ENCODE measurements around the gene CD8A. TPM values are rescaled to one million over a fixed set of nuclear protein-coding genes. Genes with fewer than 3 reads are reported as not detected.

Gene CD8A
- total RNA-seq, 1 donor from 2014 or later: 2.8 TPM

- Mint-ChIP-seq H3K4me1 (ENCODE audit: low read depth) (peaks cover 23% of the 10 kb centered on the region), H3K4me3 (ENCODE audit: low read depth) (no peak overlapping the region), H3K36me3 (ENCODE audit: low read depth) (no peaks in the 10 kb centered on the region), H3K27ac (no peak overlapping the region), H3K9me3 (no peaks in the 10 kb centered on the region), H3K27me3 (ENCODE audit: low read depth) (peaks cover 43% of the 10 kb centered on the region)
- intact Hi-C loops (cut with micrococcal nuclease): no loop called here
- DNase-seq (ENCODE audit: low spot score): no peak
Observed at GRCh38 chr2:86806059-86806857, 15.5 kb upstream of the CD8A start.

- Mint-ChIP-seq H3K27me3 (ENCODE audit: low read depth) (peaks cover 12% of the 10 kb centered on the region), H3K9me3 (peaks cover 14% of the 10 kb centered on the region), H3K4me1 (ENCODE audit: low read depth) (peaks cover 3% of the 10 kb centered on the region), H3K36me3 (ENCODE audit: low read depth) (peaks cover 14% of the 10 kb centered on the region), H3K4me3 (ENCODE audit: low read depth) (no peak overlapping the region), H3K27ac (no peak overlapping the region)
- no peak for DNase-seq (ENCODE audit: low spot score)
- intact Hi-C loops (cut with micrococcal nuclease): no loop called here
Observed at GRCh38 chr2:86800856-86801567, 10.3 kb upstream of the CD8A start.

- Mint-ChIP-seq H3K27me3 (ENCODE audit: low read depth) (peaks cover 28% of the 10 kb centered on the region), H3K36me3 (ENCODE audit: low read depth) (peaks cover 25% of the 10 kb centered on the region), H3K4me3 (ENCODE audit: low read depth) (no peak overlapping the region), H3K4me1 (ENCODE audit: low read depth) (peaks cover 40% of the 10 kb centered on the region), H3K9me3 (peaks cover 26% of the 10 kb centered on the region), H3K27ac (peak overlapping the region; percentile 29)
- DNase-seq (ENCODE audit: low spot score): no peak
- intact Hi-C loops (cut with micrococcal nuclease): no loop called here
Observed at GRCh38 chr2:86794861-86795260, 4.1 kb upstream of the CD8A start.

GRCh38 chr2:86793752-86794151, 3.0 kb upstream of the CD8A start:
- H3K27me3 Mint-ChIP-seq (ENCODE audit: low read depth): peaks cover 34% of the 10 kb centered on the region
- H3K4me3 Mint-ChIP-seq (ENCODE audit: low read depth): no peak overlapping the region
- peaks cover 26% of the 10 kb centered on the region for H3K9me3 Mint-ChIP-seq
- intact Hi-C loops (cut with micrococcal nuclease): no loop called here
- no peak overlapping the region for H3K27ac Mint-ChIP-seq
- peaks cover 40% of the 10 kb centered on the region for H3K4me1 Mint-ChIP-seq (ENCODE audit: low read depth)
- no peak for DNase-seq (ENCODE audit: low spot score)
- peaks cover 25% of the 10 kb centered on the region for H3K36me3 Mint-ChIP-seq (ENCODE audit: low read depth)

GRCh38 chr2:86791573-86791972, 860 bp upstream of the CD8A start:
- Mint-ChIP-seq H3K36me3 (ENCODE audit: low read depth) (peaks cover 17% of the 10 kb centered on the region), H3K4me1 (ENCODE audit: low read depth) (peaks cover 42% of the 10 kb centered on the region), H3K9me3 (peaks cover 18% of the 10 kb centered on the region), H3K27ac (no peak overlapping the region), H3K27me3 (ENCODE audit: low read depth) (peaks cover 48% of the 10 kb centered on the region), H3K4me3 (ENCODE audit: low read depth) (peak overlapping the region; percentile 69)
- intact Hi-C loops (cut with micrococcal nuclease): no loop called here
- no peak for DNase-seq (ENCODE audit: low spot score)

GRCh38 chr2:86790134-86790675, 508 bp downstream of the CD8A start:
- intact Hi-C loops (cut with micrococcal nuclease): no loop called here
- H3K36me3 Mint-ChIP-seq (ENCODE audit: low read depth): peaks cover 4% of the 10 kb centered on the region
- peak overlapping the region; percentile 62 for H3K4me3 Mint-ChIP-seq (ENCODE audit: low read depth)
- peaks cover 4% of the 10 kb centered on the region for H3K9me3 Mint-ChIP-seq
- no peak for DNase-seq (ENCODE audit: low spot score)
- H3K4me1 Mint-ChIP-seq (ENCODE audit: low read depth): peaks cover 41% of the 10 kb centered on the region
- peaks cover 51% of the 10 kb centered on the region for H3K27me3 Mint-ChIP-seq (ENCODE audit: low read depth)
- H3K27ac Mint-ChIP-seq: no peak overlapping the region

GRCh38 chr2:86789687-86790133, 1.0 kb downstream of the CD8A start:
- Mint-ChIP-seq H3K27ac (no peak overlapping the region), H3K4me3 (ENCODE audit: low read depth) (peak overlapping the region; percentile 62), H3K36me3 (ENCODE audit: low read depth) (no peaks in the 10 kb centered on the region), H3K9me3 (no peaks in the 10 kb centered on the region), H3K27me3 (ENCODE audit: low read depth) (peaks cover 46% of the 10 kb centered on the region), H3K4me1 (ENCODE audit: low read depth) (peaks cover 36% of the 10 kb centered on the region)
- no peak for DNase-seq (ENCODE audit: low spot score)
- intact Hi-C loops (cut with micrococcal nuclease): loop anchor here (5.0 kb wide), 1 partner anchor 452 kb away; the partner anchor contains the start of gene REEP1

GRCh38 chr2:86788881-86789686, 1.6 kb downstream of the CD8A start:
- intact Hi-C loops (cut with micrococcal nuclease): loop anchor here (5.0 kb wide), 1 partner anchor 452 kb away; the partner anchor contains the start of gene REEP1
- DNase-seq (ENCODE audit: low spot score): no peak
- H3K27ac Mint-ChIP-seq: no peak overlapping the region
- H3K4me1 Mint-ChIP-seq (ENCODE audit: low read depth): peaks cover 34% of the 10 kb centered on the region
- peaks cover 46% of the 10 kb centered on the region for H3K27me3 Mint-ChIP-seq (ENCODE audit: low read depth)
- H3K4me3 Mint-ChIP-seq (ENCODE audit: low read depth): no peak overlapping the region
- H3K9me3 Mint-ChIP-seq: no peaks in the 10 kb centered on the region
- no peaks in the 10 kb centered on the region for H3K36me3 Mint-ChIP-seq (ENCODE audit: low read depth)

GRCh38 chr2:86788165-86788564, 2.5 kb downstream of the CD8A start:
- H3K27me3 Mint-ChIP-seq (ENCODE audit: low read depth): peaks cover 46% of the 10 kb centered on the region
- intact Hi-C loops (cut with micrococcal nuclease): loop anchor here (5.0 kb wide), 1 partner anchor 451 kb away; the partner anchor contains the start of gene REEP1
- peaks cover 26% of the 10 kb centered on the region for H3K4me1 Mint-ChIP-seq (ENCODE audit: low read depth)
- H3K36me3 Mint-ChIP-seq (ENCODE audit: low read depth): no peaks in the 10 kb centered on the region
- DNase-seq (ENCODE audit: low spot score): no peak
- H3K9me3 Mint-ChIP-seq: no peaks in the 10 kb centered on the region
- H3K4me3 Mint-ChIP-seq (ENCODE audit: low read depth): no peak overlapping the region
- no peak overlapping the region for H3K27ac Mint-ChIP-seq

- Mint-ChIP-seq H3K27ac (no peak overlapping the region), H3K4me1 (ENCODE audit: low read depth) (peaks cover 23% of the 10 kb centered on the region), H3K36me3 (ENCODE audit: low read depth) (no peaks in the 10 kb centered on the region), H3K4me3 (ENCODE audit: low read depth) (no peak overlapping the region), H3K9me3 (no peaks in the 10 kb centered on the region), H3K27me3 (ENCODE audit: low read depth) (peaks cover 46% of the 10 kb centered on the region)
- intact Hi-C loops (cut with micrococcal nuclease): loop anchor here (5.0 kb wide), 1 partner anchor 450 kb away; the partner anchor contains the start of gene REEP1
- no peak for DNase-seq (ENCODE audit: low spot score)
Observed at GRCh38 chr2:86787736-86788135, 3.0 kb downstream of the CD8A start.

GRCh38 chr2:86786001-86786536, 4.6 kb downstream of the CD8A start:
- Mint-ChIP-seq H3K9me3 (no peaks in the 10 kb centered on the region), H3K27ac (no peak overlapping the region), H3K4me3 (ENCODE audit: low read depth) (no peak overlapping the region), H3K27me3 (ENCODE audit: low read depth) (peaks cover 36% of the 10 kb centered on the region), H3K36me3 (ENCODE audit: low read depth) (no peaks in the 10 kb centered on the region), H3K4me1 (ENCODE audit: low read depth) (peaks cover 12% of the 10 kb centered on the region)
- DNase-seq (ENCODE audit: low spot score): no peak
- intact Hi-C loops (cut with micrococcal nuclease): loop anchor here (5.0 kb wide), 1 partner anchor 449 kb away; the partner anchor contains the start of gene REEP1

GRCh38 chr2:86785456-86785855, 5.3 kb downstream of the CD8A start:
- H3K27ac Mint-ChIP-seq: no peak overlapping the region
- peaks cover 9% of the 10 kb centered on the region for H3K4me1 Mint-ChIP-seq (ENCODE audit: low read depth)
- H3K4me3 Mint-ChIP-seq (ENCODE audit: low read depth): no peak overlapping the region
- no peaks in the 10 kb centered on the region for H3K36me3 Mint-ChIP-seq (ENCODE audit: low read depth)
- H3K9me3 Mint-ChIP-seq: no peaks in the 10 kb centered on the region
- DNase-seq (ENCODE audit: low spot score): no peak
- H3K27me3 Mint-ChIP-seq (ENCODE audit: low read depth): peaks cover 33% of the 10 kb centered on the region
- intact Hi-C loops (cut with micrococcal nuclease): loop anchor here (5.0 kb wide), 1 partner anchor 448 kb away; the partner anchor contains the start of gene REEP1
